Hepatocyte (in vitro differentiated cells): ENCODE measurements around the gene TAS2R46. TPM values are rescaled to one million over a fixed set of nuclear protein-coding genes. Genes with fewer than 3 reads are reported as not detected.

Source experiments
- DNase-seq: peaks from one replicate; pipeline ENCODE4 v3.0.0-alpha.2; 2016; ENCODE audit warnings: low spot score
- H2AFZ ChIP-seq: fragments of 200-600 bp; sonication (generic); 2 replicates; pipeline ENCODE4 v1.6.0; 2016; ENCODE audit warnings: antibody characterized with exemption, mild to moderate bottlenecking
- H3K27ac ChIP-seq: fragments of 200-600 bp; sonication (generic); 2 replicates; pipeline ENCODE4 v1.5.1; 2016; ENCODE audit warnings: mild to moderate bottlenecking
- H3K27me3 ChIP-seq: fragments of 200-600 bp; sonication (generic); 2 replicates; pipeline ENCODE4 v1.6.1; 2016
- H3K36me3 ChIP-seq: fragments of 200-600 bp; sonication (generic); replicated peaks from 2 replicates; pipeline ENCODE4 v1.5.1; 2016; ENCODE audit warnings: low read depth; ENCODE audit not compliant: insufficient read depth
- H3K4me1 ChIP-seq: fragments of 200-600 bp; sonication (generic); 2 replicates; pipeline ENCODE4 v1.5.1; 2016; ENCODE audit warnings: mild to moderate bottlenecking, moderate library complexity; ENCODE audit not compliant: insufficient read depth
- H3K4me2 ChIP-seq: fragments of 200-600 bp; sonication (generic); 2 replicates; pipeline ENCODE4 v1.6.0; 2016
- H3K4me3 ChIP-seq: fragments of 200-600 bp; sonication (generic); 2 replicates; pipeline ENCODE4 v1.5.1; 2016; ENCODE audit warnings: mild to moderate bottlenecking
- H3K79me2 ChIP-seq: fragments of 200-600 bp; sonication (generic); 2 replicates; pipeline ENCODE4 v1.6.0; 2017; ENCODE audit warnings: mild to moderate bottlenecking
- H3K9me2 ChIP-seq: fragments of 200-600 bp; sonication (generic); replicated peaks from 2 replicates; pipeline ENCODE4 v1.6.0; 2017; ENCODE audit warnings: mild to moderate bottlenecking; ENCODE audit not compliant: insufficient read depth
- H3K9me3 ChIP-seq: fragments of 200-600 bp; sonication (generic); 2 replicates; pipeline ENCODE4 v1.5.1; 2016; ENCODE audit warnings: low read depth, mild to moderate bottlenecking
- H4K20me1 ChIP-seq: fragments of 200-600 bp; sonication (generic); 2 replicates; pipeline ENCODE4 v1.6.0; 2016; ENCODE audit warnings: mild to moderate bottlenecking; ENCODE audit not compliant: insufficient read depth, poor library complexity, severe bottlenecking
- EZH2 ChIP-seq: fragments of 200-600 bp; sonication (generic); IDR thresholded peaks from 2 replicates; pipeline ENCODE4 v1.6.1; 2016; ENCODE audit warnings: antibody characterized with exemption, mild to moderate bottlenecking, borderline replicate concordance
- EZH2phosphoT487 ChIP-seq: fragments of 200-600 bp; sonication (generic); IDR thresholded peaks from one replicate; pipeline ENCODE4 v1.6.1; 2018; ENCODE audit warnings: antibody characterized with exemption, mild to moderate bottlenecking, low read depth, moderate library complexity; ENCODE audit not compliant: unreplicated experiment, severe bottlenecking
- WGBS: methylation state at CpG from one replicate; pipeline ENCODE4 v1.1.6; 2016; ENCODE audit warnings: low lambda C conversion rate; ENCODE audit errors: missing lambda C conversion rate; 5-methylcytosine and 5-hydroxymethylcytosine counted together
- polyA plus RNA-seq: library from polyadenylated mRNA; unstranded; fragments of >200 nt; fragmentation: Nextera tagmentation; extraction: Ambion mirVana; gene quantifications from 2 replicates; pipeline ENCODE4 v1.2.1, GENCODE V29; 2016
- total RNA-seq: library from RNA; depleted of rRNA; stranded (reverse); fragments of >200 nt; gene quantifications from 2 replicates; pipeline ENCODE4 v1.2.3, GENCODE V29; 2014
- TF ChIP-seq, protein P1 (sequence below): fragments of 200-600 bp; sonication (generic); IDR thresholded peaks from 2 replicates; pipeline ENCODE4 v1.5.1; 2016; ENCODE audit warnings: antibody characterized with exemption, mild to moderate bottlenecking; ENCODE audit not compliant: poor library complexity

Gene TAS2R46
- total and polyA plus RNA-seq, 2 experiments from 2014 or later, result 2.9 TPM; not detected in 1

DNA sequence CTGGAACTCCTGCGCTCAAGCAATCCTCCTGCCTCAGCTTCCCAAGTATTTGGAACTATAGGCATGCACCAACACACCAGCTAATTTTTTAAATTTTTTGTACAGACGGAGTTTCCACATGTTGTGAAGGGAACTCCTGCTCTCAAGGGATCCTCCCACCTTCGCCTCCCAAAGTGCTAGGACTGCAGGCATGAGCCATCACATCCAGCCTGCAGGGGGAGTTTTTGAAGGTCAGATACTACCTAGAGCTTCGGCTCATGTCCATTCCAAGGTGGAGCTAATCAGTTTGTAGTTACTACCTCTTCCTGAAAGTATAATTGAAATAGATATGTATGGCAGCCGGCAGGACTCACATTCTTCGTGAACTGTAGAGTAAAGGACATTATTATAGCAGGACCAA, 36.0 kb downstream of the TAS2R46 start:
- Histone ChIP-seq H3K4me2 (no peak overlapping the region), H3K9me2 (no peaks in the 10 kb centered on the region), H3K4me1 (no peaks in the 10 kb centered on the region), H3K9me3 (no peaks in the 10 kb centered on the region), H3K36me3 (no peaks in the 10 kb centered on the region), H2AFZ (no peak overlapping the region), H3K4me3 (no peak overlapping the region), H4K20me1 (no peaks in the 10 kb centered on the region), H3K27me3 (no peaks in the 10 kb centered on the region), H3K27ac (no peak overlapping the region), H3K79me2 (no peaks in the 10 kb centered on the region)
- WGBS, result 95% methylated on average over 6 of the region's 6 CpGs
- TF ChIP-seq EZH2 (no peak), EZH2phosphoT487 (no peak)
- TF ChIP-seq, protein P1, sequence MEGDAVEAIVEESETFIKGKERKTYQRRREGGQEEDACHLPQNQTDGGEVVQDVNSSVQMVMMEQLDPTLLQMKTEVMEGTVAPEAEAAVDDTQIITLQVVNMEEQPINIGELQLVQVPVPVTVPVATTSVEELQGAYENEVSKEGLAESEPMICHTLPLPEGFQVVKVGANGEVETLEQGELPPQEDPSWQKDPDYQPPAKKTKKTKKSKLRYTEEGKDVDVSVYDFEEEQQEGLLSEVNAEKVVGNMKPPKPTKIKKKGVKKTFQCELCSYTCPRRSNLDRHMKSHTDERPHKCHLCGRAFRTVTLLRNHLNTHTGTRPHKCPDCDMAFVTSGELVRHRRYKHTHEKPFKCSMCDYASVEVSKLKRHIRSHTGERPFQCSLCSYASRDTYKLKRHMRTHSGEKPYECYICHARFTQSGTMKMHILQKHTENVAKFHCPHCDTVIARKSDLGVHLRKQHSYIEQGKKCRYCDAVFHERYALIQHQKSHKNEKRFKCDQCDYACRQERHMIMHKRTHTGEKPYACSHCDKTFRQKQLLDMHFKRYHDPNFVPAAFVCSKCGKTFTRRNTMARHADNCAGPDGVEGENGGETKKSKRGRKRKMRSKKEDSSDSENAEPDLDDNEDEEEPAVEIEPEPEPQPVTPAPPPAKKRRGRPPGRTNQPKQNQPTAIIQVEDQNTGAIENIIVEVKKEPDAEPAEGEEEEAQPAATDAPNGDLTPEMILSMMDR, result no peak
- no peak for DNase-seq

DNA sequence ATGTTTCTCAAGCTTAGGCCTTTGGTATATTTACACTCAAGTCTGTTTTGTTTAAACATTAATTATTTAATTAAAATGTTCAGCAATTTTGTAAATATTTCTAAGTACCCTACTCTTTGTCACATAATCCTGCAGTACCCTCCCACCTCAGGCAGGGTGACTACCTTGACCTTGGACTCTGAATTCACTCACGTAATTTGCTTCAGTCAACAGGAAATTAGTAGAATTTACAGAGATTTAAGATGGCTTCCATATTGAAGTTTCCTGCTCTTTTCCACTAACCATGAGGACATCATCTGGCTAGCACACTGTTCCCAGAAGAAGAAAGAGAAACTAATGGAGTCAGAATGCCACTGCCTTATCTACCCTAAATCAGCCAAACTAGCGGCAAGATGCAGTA, 38.7 kb downstream of the TAS2R46 start:
- WGBS, result 84% methylated on average over 2 of the region's 2 CpGs
- Histone ChIP-seq H2AFZ (no peak overlapping the region), H3K9me3 (no peaks in the 10 kb centered on the region), H3K79me2 (no peaks in the 10 kb centered on the region), H3K9me2 (no peaks in the 10 kb centered on the region), H3K27me3 (no peaks in the 10 kb centered on the region), H3K4me1 (no peaks in the 10 kb centered on the region), H3K27ac (no peak overlapping the region), H4K20me1 (no peaks in the 10 kb centered on the region), H3K4me3 (no peak overlapping the region), H3K4me2 (no peak overlapping the region), H3K36me3 (no peaks in the 10 kb centered on the region)
- TF ChIP-seq, protein P1, result no peak
- TF ChIP-seq EZH2 (no peak), EZH2phosphoT487 (no peak)
- no peak for DNase-seq

DNA sequence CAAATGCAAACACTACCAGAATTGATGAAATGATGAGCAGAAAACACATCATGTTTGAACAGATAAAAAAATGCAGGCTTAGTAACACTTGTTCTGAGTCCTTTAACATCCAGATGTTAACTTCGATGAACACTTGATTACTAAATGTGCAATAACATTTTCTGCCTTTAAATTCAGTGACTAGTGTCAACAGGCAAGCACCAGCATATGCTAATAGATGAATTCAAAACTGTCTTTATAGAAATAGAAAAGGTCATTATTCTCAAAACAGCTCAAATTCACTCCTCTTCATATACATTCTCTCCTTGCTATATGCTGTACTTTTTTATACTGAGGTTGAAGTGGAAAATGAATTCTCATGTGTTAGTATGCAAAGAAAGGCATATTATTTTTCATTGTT, 39.6 kb downstream of the TAS2R46 start, which contains the start of gene TAS2R19:
Gene TAS2R19, minus strand, starts transcription at position 101 of the 400 bp plus-strand sequence. Its CDS starts 49 bp downstream, at position 52.
- H3K27ac ChIP-seq, result no peak within 1 kb of the TSS

More for the DNA sequence above, 39.6 kb downstream of the TAS2R46 start, which contains the start of gene TAS2R19:
- Histone ChIP-seq H3K4me3 (no peak within 1 kb of the TSS), H3K36me3 (no peaks in the 10 kb centered on the region), H3K27me3 (no peaks in the 10 kb centered on the region), H3K9me2 (no peaks in the 10 kb centered on the region), H2AFZ (no peak within 1 kb of the TSS), H3K79me2 (no peaks in the 10 kb centered on the region), H3K9me3 (no peaks in the 10 kb centered on the region), H3K4me2 (no peak within 1 kb of the TSS), H4K20me1 (no peaks in the 10 kb centered on the region), H3K4me1 (no peaks in the 10 kb centered on the region)
- no peak for DNase-seq
- WGBS, result 93% methylated on average over 1 of the region's 1 CpG
- TF ChIP-seq, protein P1, result no peak
- TF ChIP-seq EZH2 (no peak), EZH2phosphoT487 (no peak)
